NB4 (cell line): ENCODE data around the gene PRELID3B.

Source experiments
- POLR2A ChIP-seq: IDR thresholded peaks from 2 replicates; pipeline ENCODE4 v1.6.1; 2011; ENCODE audit warnings: mild to moderate bottlenecking; ENCODE audit not compliant: insufficient read length; ENCODE audit errors: extremely low read depth
- TF ChIP-seq, protein P1 (sequence below): IDR thresholded peaks from one replicate; pipeline ENCODE4 v1.5.1; 2012; ENCODE audit warnings: low read depth, low read length

DNA sequence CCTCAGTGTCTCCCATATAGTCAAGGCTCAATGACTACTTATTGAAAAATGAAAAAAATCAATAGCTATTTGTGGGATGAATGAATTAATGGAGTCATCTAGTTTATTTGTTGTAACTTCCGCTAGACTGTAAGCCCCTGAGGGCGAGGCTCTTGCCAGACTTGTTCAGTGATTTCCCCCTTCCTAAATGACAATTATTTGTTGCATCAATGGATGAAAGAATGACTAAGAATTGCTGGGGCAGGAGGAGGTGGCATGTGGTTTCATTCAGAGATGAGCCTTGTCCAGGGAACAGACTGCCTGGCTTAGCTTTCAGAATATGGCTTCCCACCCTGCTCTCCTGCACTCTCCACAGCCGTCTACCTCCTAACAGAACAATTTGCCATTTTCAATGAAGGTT is 1.1 kb upstream of the PRELID3B start:
- no peak for TF ChIP-seq POLR2A
- TF ChIP-seq, protein P1, sequence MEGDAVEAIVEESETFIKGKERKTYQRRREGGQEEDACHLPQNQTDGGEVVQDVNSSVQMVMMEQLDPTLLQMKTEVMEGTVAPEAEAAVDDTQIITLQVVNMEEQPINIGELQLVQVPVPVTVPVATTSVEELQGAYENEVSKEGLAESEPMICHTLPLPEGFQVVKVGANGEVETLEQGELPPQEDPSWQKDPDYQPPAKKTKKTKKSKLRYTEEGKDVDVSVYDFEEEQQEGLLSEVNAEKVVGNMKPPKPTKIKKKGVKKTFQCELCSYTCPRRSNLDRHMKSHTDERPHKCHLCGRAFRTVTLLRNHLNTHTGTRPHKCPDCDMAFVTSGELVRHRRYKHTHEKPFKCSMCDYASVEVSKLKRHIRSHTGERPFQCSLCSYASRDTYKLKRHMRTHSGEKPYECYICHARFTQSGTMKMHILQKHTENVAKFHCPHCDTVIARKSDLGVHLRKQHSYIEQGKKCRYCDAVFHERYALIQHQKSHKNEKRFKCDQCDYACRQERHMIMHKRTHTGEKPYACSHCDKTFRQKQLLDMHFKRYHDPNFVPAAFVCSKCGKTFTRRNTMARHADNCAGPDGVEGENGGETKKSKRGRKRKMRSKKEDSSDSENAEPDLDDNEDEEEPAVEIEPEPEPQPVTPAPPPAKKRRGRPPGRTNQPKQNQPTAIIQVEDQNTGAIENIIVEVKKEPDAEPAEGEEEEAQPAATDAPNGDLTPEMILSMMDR, result no peak
